GM13977 (cell line): Measurements from ENCODE around the gene BCAT1.
"Not testable (repeated sequence)": the region's sequence is repeated elsewhere in the genome, so short reads cannot be mapped to it uniquely, and the experiment has no call there.

Source experiments
- DNase-seq: peaks from one replicate; pipeline ENCODE4 v3.0.0; 2012; ENCODE audit warnings: low spot score
- in situ Hi-C: fragments of 300-500 bp; cut with MboI; formaldehyde crosslinking; loops from one replicate; pipeline ENCODE4 v1.12.0; 2022; ENCODE audit warnings: low sequenced_read_pairs, low pct_unique_long_range_greater_than_20kb, mixed read lengths, inconsistent platforms; ENCODE audit not compliant: unreplicated experiment
- TF ChIP-seq, protein P1 (sequence below): IDR thresholded peaks from 2 replicates; pipeline ENCODE4 v1.5.1; 2012; ENCODE audit warnings: mild to moderate bottlenecking, control low read depth; ENCODE audit not compliant: insufficient read depth; ENCODE audit errors: extremely low read depth, missing control alignments

Gene BCAT1

GRCh38 chr12:24964342-24964741 is 15.4 kb upstream of the BCAT1 start:
- in situ Hi-C loops: no loop called here
- TF ChIP-seq, protein P1, sequence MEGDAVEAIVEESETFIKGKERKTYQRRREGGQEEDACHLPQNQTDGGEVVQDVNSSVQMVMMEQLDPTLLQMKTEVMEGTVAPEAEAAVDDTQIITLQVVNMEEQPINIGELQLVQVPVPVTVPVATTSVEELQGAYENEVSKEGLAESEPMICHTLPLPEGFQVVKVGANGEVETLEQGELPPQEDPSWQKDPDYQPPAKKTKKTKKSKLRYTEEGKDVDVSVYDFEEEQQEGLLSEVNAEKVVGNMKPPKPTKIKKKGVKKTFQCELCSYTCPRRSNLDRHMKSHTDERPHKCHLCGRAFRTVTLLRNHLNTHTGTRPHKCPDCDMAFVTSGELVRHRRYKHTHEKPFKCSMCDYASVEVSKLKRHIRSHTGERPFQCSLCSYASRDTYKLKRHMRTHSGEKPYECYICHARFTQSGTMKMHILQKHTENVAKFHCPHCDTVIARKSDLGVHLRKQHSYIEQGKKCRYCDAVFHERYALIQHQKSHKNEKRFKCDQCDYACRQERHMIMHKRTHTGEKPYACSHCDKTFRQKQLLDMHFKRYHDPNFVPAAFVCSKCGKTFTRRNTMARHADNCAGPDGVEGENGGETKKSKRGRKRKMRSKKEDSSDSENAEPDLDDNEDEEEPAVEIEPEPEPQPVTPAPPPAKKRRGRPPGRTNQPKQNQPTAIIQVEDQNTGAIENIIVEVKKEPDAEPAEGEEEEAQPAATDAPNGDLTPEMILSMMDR: no peak
- no peak for DNase-seq

DNA sequence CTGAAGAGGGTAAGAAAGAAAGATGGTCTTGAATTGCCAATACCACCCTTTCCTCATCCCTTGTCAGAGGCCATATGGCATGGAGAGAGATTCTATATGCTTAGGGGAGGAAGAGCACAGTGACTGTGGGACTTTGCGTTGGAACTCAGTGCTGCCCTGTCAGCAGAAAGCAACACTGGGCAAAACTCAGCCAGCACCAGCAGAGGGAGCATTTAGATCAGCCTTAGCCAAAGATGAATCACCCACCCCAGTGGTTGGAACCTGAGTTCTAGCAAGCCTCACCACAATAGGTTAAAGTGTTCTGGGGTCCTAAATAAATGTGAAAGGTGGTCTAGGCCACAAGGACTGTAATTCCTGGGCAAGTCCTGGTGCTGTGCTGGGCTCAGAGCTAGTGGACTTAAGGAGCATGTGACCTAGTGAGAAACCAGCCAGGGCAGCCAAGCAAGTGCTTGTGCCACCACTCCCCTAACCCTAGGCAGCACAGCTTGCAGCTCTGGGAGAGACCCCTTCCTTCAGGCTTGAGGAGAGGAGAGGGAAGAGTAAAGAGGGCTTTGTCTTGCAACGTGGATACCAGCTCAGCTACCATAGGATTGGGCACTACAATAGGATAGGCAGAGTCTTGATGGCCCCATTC is 11.4 kb upstream of the BCAT1 start:
- in situ Hi-C loops: no loop called here
- TF ChIP-seq, protein P1: peak; percentile 58
- DNase-seq: no peak

GRCh38 chr12:24956351-24956750 is 7.5 kb upstream of the BCAT1 start:
- in situ Hi-C loops, DNase-seq: not testable (repeated sequence)

GRCh38 chr12:24955853-24956252 is 7.0 kb upstream of the BCAT1 start:
- in situ Hi-C loops: no loop called here
- DNase-seq: no peak
- TF ChIP-seq, protein P1: no peak

- TF ChIP-seq, protein P1: no peak
Measured at GRCh38 chr12:24955389-24955788, 6.5 kb upstream of the BCAT1 start.

DNA sequence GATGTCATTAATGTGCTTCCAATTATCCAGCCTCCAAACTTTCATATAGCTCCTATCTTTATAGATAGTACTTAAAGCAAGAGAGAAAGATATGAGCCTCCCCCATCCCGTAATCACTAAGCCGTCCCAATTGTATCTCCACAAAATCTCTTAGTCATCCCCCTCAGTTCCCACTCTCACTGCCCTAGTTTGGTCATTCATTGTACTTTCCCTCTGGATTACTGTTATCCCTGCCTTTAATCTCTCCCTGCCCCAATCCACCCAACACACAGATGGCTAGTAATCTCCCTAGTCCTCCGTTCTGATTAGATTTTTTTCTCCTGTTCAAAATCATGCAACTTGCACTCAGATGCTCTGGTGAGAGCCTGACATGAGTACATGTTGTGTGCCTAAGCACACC is 5.4 kb upstream of the BCAT1 start:
- TF ChIP-seq, protein P1: no peak
- no peak for DNase-seq
- in situ Hi-C loops: no loop called here

More at GRCh38 chr12:24955389-24955788, 6.5 kb upstream of the BCAT1 start:
- DNase-seq: no peak
- in situ Hi-C loops: no loop called here

- in situ Hi-C loops: no loop called here
- DNase-seq: no peak
- TF ChIP-seq, protein P1: no peak
Measured at GRCh38 chr12:24952389-24952788, 3.5 kb upstream of the BCAT1 start.
